HepG2 (cell line): Measurements from ENCODE around the gene PRKG1. TPM values are rescaled to one million over a fixed set of nuclear protein-coding genes. Genes with fewer than 3 reads are reported as not detected.

Experiments
- ATAC-seq: fragments of 200-7000 bp; cut with Tn5 transposase; 3 replicates; pipeline ENCODE4 v1.9.1; 2020; ENCODE audit warnings: mild to moderate bottlenecking, moderate library complexity
- BruUV-seq: library from RNA; stranded (reverse); fragments of 400-500 nt; replicated peaks from 2 replicates; lab custom pipeline; 2021; lab: Mats Ljungman, UMichigan
- CTCF ChIA-PET: fragments of 300-600 bp; formaldehyde crosslinking; extraction: SDS; loops from one replicate; lab custom pipeline; 2021; ENCODE audit warnings: low total read pairs, inconsistent platforms, low intra/inter-chr PET ratio; lab: Yijun Ruan, JAX
- POLR2A ChIA-PET: fragments of 350-600 bp; sonication (Branson Sonifier 250); formaldehyde crosslinking; loops from one replicate; lab custom pipeline; 2020; ENCODE audit warnings: antibody characterized with exemption, inconsistent platforms; lab: Yijun Ruan, JAX
- DNase-seq: peaks from one replicate; pipeline ENCODE4 v3.0.0-alpha.2; 2015; ENCODE audit warnings: low spot score
- FAIRE-seq: peaks from 3 replicates; lab custom pipeline; 2011; peaks lifted over from hg19 to GRCh38; lab: Jason Lieb, UNC
- H2AFZ ChIP-seq: one replicate; pipeline ENCODE4 v1.6.1; 2011; ENCODE audit warnings: low read length, inconsistent platforms
- H3K27ac ChIP-seq: fragments of 300-600 bp; 3 replicates; pipeline ENCODE4 v1.8.0; 2011; ENCODE audit warnings: mixed run types, mild to moderate bottlenecking, mixed read lengths, low read length, inconsistent platforms; ENCODE audit not compliant: insufficient read depth; ENCODE audit errors: extremely low read length
- H3K27me3 ChIP-seq, 2 experiments: fragments of 200-600 bp in 1 of 2; 2 replicates in 1 of 2; 3 replicates in 1 of 2; pipeline versions ENCODE4 v1.6.0 to v1.8.0; 2011; ENCODE audit warnings: low read length in 2 of 2, mild to moderate bottlenecking in 2 of 2, moderate library complexity in 2 of 2, inconsistent platforms in 1 of 2; ENCODE audit not compliant: insufficient read depth in 2 of 2, control insufficient read depth in 1 of 2
- H3K36me3 ChIP-seq, 2 experiments: fragments of 200-600 bp in 1 of 2; replicated peaks in 1 of 2; 2 replicates in 1 of 2; 3 replicates in 1 of 2; pipeline versions ENCODE4 v1.5.1 to v1.8.0; 2011; ENCODE audit warnings: low read length in 2 of 2, inconsistent platforms in 1 of 2; ENCODE audit not compliant: insufficient read depth in 2 of 2, control insufficient read depth in 1 of 2
- H3K4me1 ChIP-seq: 2 replicates; pipeline ENCODE4 v1.5.1; 2012; ENCODE audit warnings: low read length, inconsistent platforms; ENCODE audit not compliant: insufficient read depth
- H3K4me2 ChIP-seq: 2 replicates; pipeline ENCODE4 v1.6.0; 2011; ENCODE audit warnings: low read depth, low read length, inconsistent platforms
- H3K4me3 ChIP-seq, 3 experiments: fragments of 200-600 bp in 1 of 3; sonication (generic), shearing (Covaris generic) in 1 of 3; replicated peaks in 1 of 3; 2 replicates each; pipeline ENCODE4 v1.5.1; 2011 to 2016; ENCODE audit warnings: low read length in 3 of 3, inconsistent platforms in 2 of 3, low read depth in 2 of 3, mild to moderate bottlenecking in 2 of 3, control low read depth in 1 of 3, mixed read lengths in 1 of 3; ENCODE audit not compliant: insufficient read depth in 1 of 3
- H3K79me2 ChIP-seq: one replicate; pipeline ENCODE4 v1.6.1; 2011; ENCODE audit warnings: low read length, inconsistent platforms; ENCODE audit not compliant: insufficient read depth
- H3K9ac ChIP-seq: 2 replicates; pipeline ENCODE4 v1.6.0; 2011; ENCODE audit warnings: mild to moderate bottlenecking, low read depth, low read length, inconsistent platforms; ENCODE audit not compliant: insufficient read depth
- H3K9me3 ChIP-seq: 2 replicates; pipeline ENCODE4 v1.5.1; 2012; ENCODE audit warnings: mild to moderate bottlenecking, low read length
- H4K20me1 ChIP-seq: 2 replicates; pipeline ENCODE4 v1.6.0; 2011; ENCODE audit warnings: inconsistent platforms, mild to moderate bottlenecking, low read length, moderate library complexity; ENCODE audit not compliant: insufficient read depth
- IRF2 ChIP-seq: IDR thresholded peaks from 2 replicates; pipeline ENCODE4 v1.6.1; 2018; ENCODE audit warnings: missing genetic modification reagents, missing compliant biosample characterization
- KAT8 ChIP-seq: IDR thresholded peaks from 2 replicates; pipeline ENCODE4 v1.6.1; 2016; ENCODE audit warnings: missing genetic modification reagents, missing compliant biosample characterization
- LRRFIP1 ChIP-seq: sonication (generic); formaldehyde crosslinking; conservative IDR thresholded peaks from 2 replicates; pipeline ENCODE4 v1.4.0; 2020; ENCODE audit warnings: missing genetic modification reagents
- PRDM10 ChIP-seq: sonication (generic); formaldehyde crosslinking; IDR thresholded peaks from 2 replicates; pipeline ENCODE4 v1.4.0; 2020; ENCODE audit warnings: low read depth, missing genetic modification reagents
- RFX5 ChIP-seq: IDR thresholded peaks from 2 replicates; pipeline ENCODE4 v1.6.1; 2011; ENCODE audit warnings: low read depth, low read length, improper control_type of control experiment
- ZBTB7B ChIP-seq: sonication (generic); formaldehyde crosslinking; IDR thresholded peaks from 2 replicates; pipeline ENCODE4 v1.4.0; 2020; ENCODE audit warnings: missing genetic modification reagents
- ZNF224 ChIP-seq: sonication (generic); formaldehyde crosslinking; IDR thresholded peaks from 2 replicates; pipeline ENCODE4 v1.5.0; 2020; ENCODE audit warnings: mild to moderate bottlenecking, missing genetic modification reagents
- ZNF318 ChIP-seq: sonication (generic); formaldehyde crosslinking; IDR thresholded peaks from 2 replicates; pipeline ENCODE4 v1.4.0; 2020; ENCODE audit warnings: mild to moderate bottlenecking, missing genetic modification reagents
- ZNF414 ChIP-seq: sonication (generic); formaldehyde crosslinking; IDR thresholded peaks from 2 replicates; pipeline ENCODE4 v1.5.0; 2020; ENCODE audit warnings: missing genetic modification reagents
- WGBS: methylation state at CpG from one replicate; pipeline ENCODE4 v1.1.6; 2017; ENCODE audit warnings: low lambda C conversion rate; 5-methylcytosine and 5-hydroxymethylcytosine counted together
- in situ Hi-C: cut with HindIII; loops from 2 replicates; pipeline ENCODE4 v1.10.0; 2017; ENCODE audit warnings: low pct_unique_long_range_greater_than_20kb; ENCODE audit not compliant: extremely low pct_ligation_motif_present
- intact Hi-C: fragments of 100-400 bp; cut with micrococcal nuclease; formaldehyde crosslinking; loops from one replicate; pipeline ENCODE4 v1.10.0; 2022; ENCODE audit not compliant: unreplicated experiment
- polyA plus RNA-seq, 8 experiments: library from polyadenylated mRNA; depleted of rRNA in 3 of 8; stranded (reverse) in 7 of 8; unstranded in 1 of 8; fragments of >200 nt; fragmentation: Illumina TruSeq in 4 of 8; extraction: Trizol in 4 of 8; gene quantifications; 2 replicates each; pipeline versions ENCODE4 v1.2.1 to v1.2.3, GENCODE V29; 2011 to 2016; ENCODE audit warnings: low read depth in 4 of 8, missing spikeins in 1 of 8, mixed read lengths in 1 of 8; ENCODE audit not compliant: insufficient read depth in 1 of 8
- total RNA-seq, 5 experiments: library from RNA; depleted of rRNA; stranded (reverse); fragments of >200 nt; fragmentation: Illumina TruSeq; extraction: Trizol; gene quantifications; 2 replicates each; pipeline ENCODE4 v1.2.3, GENCODE V29; 2016; ENCODE audit warnings: low read depth in 1 of 5

PRKG1 gene
- total and polyA plus RNA-seq, 2 of the 13 experiments (the other 11 are each of a cell fraction or from before 2014, with no cell fraction given): 0.01 TPM; not detected in 1

GRCh38 chr10:51590818-51591217, 516.5 kb downstream of the PRKG1 start:
- POLR2A ChIA-PET: no interaction called here
- H3K4me1 ChIP-seq: no peaks in the 10 kb centered on the region
- in situ Hi-C loops (no loop called here), intact Hi-C loops (no loop called here)
- FAIRE-seq: no peak
- CTCF ChIA-PET: no interaction called here
- no peak overlapping the region for H3K4me3 ChIP-seq
- BruUV-seq: no TSS peak
- H3K27ac ChIP-seq: no peak overlapping the region
- H3K4me2 ChIP-seq: no peak overlapping the region
- no peak overlapping the region for H2AFZ ChIP-seq
- no peak for ATAC-seq
- no peaks in the 10 kb centered on the region for H3K27me3 ChIP-seq
- H3K9me3 ChIP-seq: no peaks in the 10 kb centered on the region
- no peaks in the 10 kb centered on the region for H4K20me1 ChIP-seq
- no peak for DNase-seq
- no peak overlapping the region for H3K9ac ChIP-seq
- no peaks in the 10 kb centered on the region for H3K79me2 ChIP-seq
- H3K36me3 ChIP-seq: no peaks in the 10 kb centered on the region
- 19% methylated on average over 2 of the region's 2 CpGs for WGBS
- TF ChIP-seq RFX5 (no peak), PRDM10 (no peak), ZNF318 (CRISPR knock-in tag) (no peak), ZNF414 (CRISPR knock-in tag) (no peak), IRF2 (CRISPR knock-in tag) (no peak), LRRFIP1 (CRISPR knock-in tag) (no peak), ZNF224 (CRISPR knock-in tag) (no peak), KAT8 (CRISPR knock-in tag) (no peak), ZBTB7B (no peak)
